Mammary epithelial cell (primary cell): ENCODE data around the gene ZFHX3.

Experiments
- EZH2 ChIP-seq: IDR thresholded peaks from 2 replicates; pipeline ENCODE4 v1.6.1; 2012; ENCODE audit warnings: low read length, inconsistent platforms, borderline replicate concordance
- TF ChIP-seq, protein P1 (sequence below), 2 donors: IDR thresholded peaks in 1 of 2; conservative IDR thresholded peaks in 1 of 2; 2 replicates each; pipeline ENCODE4 v1.5.1; 2011 to 2012; ENCODE audit warnings: inconsistent platforms in 2 of 2, low read length in 2 of 2, mild to moderate bottlenecking in 2 of 2, control low read depth in 1 of 2, low read depth in 1 of 2; ENCODE audit not compliant: insufficient read depth in 1 of 2; ENCODE audit errors: extremely low read depth in 1 of 2

DNA sequence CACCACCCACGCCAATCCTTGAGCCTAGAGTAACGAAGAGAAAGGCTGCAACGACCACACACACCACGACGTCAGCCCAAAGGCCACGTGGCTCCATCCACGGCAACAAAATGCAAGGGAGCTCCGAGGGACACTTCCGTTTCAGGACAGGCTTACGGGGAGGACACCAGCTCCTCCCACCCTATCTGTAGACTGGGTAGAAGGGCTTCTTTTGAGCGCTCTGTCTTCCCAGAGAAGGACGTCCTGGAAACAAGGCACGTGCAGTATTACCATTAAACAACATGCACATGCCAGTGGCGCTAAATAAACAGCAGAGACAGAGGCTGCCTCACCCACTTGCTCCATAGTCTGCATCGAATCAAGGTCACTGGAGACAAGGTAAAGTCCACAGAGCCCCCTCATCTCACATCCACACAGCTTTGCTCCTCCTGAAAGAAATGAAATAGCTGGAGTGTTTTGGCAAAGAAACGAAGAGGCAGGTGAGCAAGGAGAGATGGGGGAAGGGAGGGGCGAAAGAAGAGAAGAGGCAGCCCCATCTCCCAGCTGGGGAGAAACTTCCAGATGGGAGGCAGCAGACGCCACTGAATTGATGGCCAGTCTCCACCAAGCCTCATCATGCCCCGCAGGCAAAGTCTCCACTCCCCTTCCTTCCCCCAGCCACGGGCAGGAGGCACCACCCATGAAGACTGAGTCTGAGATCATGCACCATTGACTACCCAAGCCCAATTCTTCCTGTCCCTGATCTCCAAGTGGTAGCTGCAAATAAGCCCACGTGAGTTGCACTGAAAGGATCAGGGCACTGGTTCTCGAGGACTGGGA, 24.0 kb downstream of the ZFHX3 start:
- TF ChIP-seq EZH2, result no peak
- TF ChIP-seq, protein P1, sequence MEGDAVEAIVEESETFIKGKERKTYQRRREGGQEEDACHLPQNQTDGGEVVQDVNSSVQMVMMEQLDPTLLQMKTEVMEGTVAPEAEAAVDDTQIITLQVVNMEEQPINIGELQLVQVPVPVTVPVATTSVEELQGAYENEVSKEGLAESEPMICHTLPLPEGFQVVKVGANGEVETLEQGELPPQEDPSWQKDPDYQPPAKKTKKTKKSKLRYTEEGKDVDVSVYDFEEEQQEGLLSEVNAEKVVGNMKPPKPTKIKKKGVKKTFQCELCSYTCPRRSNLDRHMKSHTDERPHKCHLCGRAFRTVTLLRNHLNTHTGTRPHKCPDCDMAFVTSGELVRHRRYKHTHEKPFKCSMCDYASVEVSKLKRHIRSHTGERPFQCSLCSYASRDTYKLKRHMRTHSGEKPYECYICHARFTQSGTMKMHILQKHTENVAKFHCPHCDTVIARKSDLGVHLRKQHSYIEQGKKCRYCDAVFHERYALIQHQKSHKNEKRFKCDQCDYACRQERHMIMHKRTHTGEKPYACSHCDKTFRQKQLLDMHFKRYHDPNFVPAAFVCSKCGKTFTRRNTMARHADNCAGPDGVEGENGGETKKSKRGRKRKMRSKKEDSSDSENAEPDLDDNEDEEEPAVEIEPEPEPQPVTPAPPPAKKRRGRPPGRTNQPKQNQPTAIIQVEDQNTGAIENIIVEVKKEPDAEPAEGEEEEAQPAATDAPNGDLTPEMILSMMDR (conservative IDR thresholded peaks at IDR 0.05 in 1 of 2, IDR thresholded peaks at IDR 0.05 in 1 of 2; ENCODE audit: extremely low read depth in 1 of 2, insufficient read depth in 1 of 2, low read depth in 1 of 2, low read length in 2 of 2), result no peak
